HG03571 (cell line): Measurements from ENCODE around the gene MAGI2.
A peak's percentile ranks its signal among the peaks of the same experiment; 100 is the strongest.

Experiments
- ATAC-seq: cut with Tn5 transposase; IDR thresholded peaks from one replicate; pipeline ENCODE4 v1.9.1; 2021; ENCODE audit not compliant: unreplicated experiment

The MAGI2 gene

GRCh38 chr7:78080811-78081210 lies 1372.7 kb downstream of the MAGI2 start:
- ATAC-seq: no peak

- ATAC-seq: no peak
Observed at GRCh38 chr7:78080241-78080640, 1373.2 kb downstream of the MAGI2 start.

GRCh38 chr7:78074713-78075112 lies 1378.8 kb downstream of the MAGI2 start:
- no peak for ATAC-seq

GRCh38 chr7:78073609-78074382 lies 1379.7 kb downstream of the MAGI2 start:
- no peak for ATAC-seq

GRCh38 chr7:78072201-78072590 lies 1381.3 kb downstream of the MAGI2 start:
- ATAC-seq: no peak

- no peak for ATAC-seq
Observed at GRCh38 chr7:78071491-78072200, 1381.8 kb downstream of the MAGI2 start.

GRCh38 chr7:78066599-78066998 lies 1386.9 kb downstream of the MAGI2 start:
- ATAC-seq: no peak

GRCh38 chr7:78063758-78064157 lies 1389.7 kb downstream of the MAGI2 start:
- no peak for ATAC-seq

GRCh38 chr7:78062214-78062613 lies 1391.3 kb downstream of the MAGI2 start:
- ATAC-seq: no peak

GRCh38 chr7:78057571-78057970 lies 1395.9 kb downstream of the MAGI2 start:
- ATAC-seq: no peak

GRCh38 chr7:78055599-78055998 lies 1397.9 kb downstream of the MAGI2 start:
- ATAC-seq: no peak

- no peak for ATAC-seq
Observed at GRCh38 chr7:78055001-78055573, 1398.4 kb downstream of the MAGI2 start.

GRCh38 chr7:78052112-78052511 lies 1401.4 kb downstream of the MAGI2 start:
- no peak for ATAC-seq

- ATAC-seq: no peak
Observed at GRCh38 chr7:78047800-78048199, 1405.7 kb downstream of the MAGI2 start.

- no peak for ATAC-seq
Observed at GRCh38 chr7:78043159-78043558, 1410.3 kb downstream of the MAGI2 start.

- ATAC-seq: no peak
Observed at GRCh38 chr7:78041423-78041822, 1412.0 kb downstream of the MAGI2 start.

GRCh38 chr7:78039790-78040776 lies 1413.4 kb downstream of the MAGI2 start:
- ATAC-seq: peak; percentile 81

GRCh38 chr7:78038465-78039080 lies 1414.9 kb downstream of the MAGI2 start:
- ATAC-seq: no peak

GRCh38 chr7:78037603-78038002 lies 1415.9 kb downstream of the MAGI2 start:
- no peak for ATAC-seq

- no peak for ATAC-seq
Observed at GRCh38 chr7:78033410-78033809, 1420.1 kb downstream of the MAGI2 start.
